NB4 (cell line): ENCODE results near the gene RAMP2.

ENCODE experiments used
- MYC ChIP-seq: IDR thresholded peaks from 2 replicates; pipeline ENCODE4 v1.6.1; 2011; ENCODE audit warnings: low read depth, low read length
- POLR2A ChIP-seq: IDR thresholded peaks from 2 replicates; pipeline ENCODE4 v1.6.1; 2011; ENCODE audit warnings: mild to moderate bottlenecking; ENCODE audit not compliant: insufficient read length; ENCODE audit errors: extremely low read depth
- TF ChIP-seq, protein P1 (sequence below): IDR thresholded peaks from one replicate; pipeline ENCODE4 v1.5.1; 2012; ENCODE audit warnings: low read depth, low read length
- TF ChIP-seq, protein P2 (sequence below): IDR thresholded peaks from 2 replicates; pipeline ENCODE4 v1.6.1; 2011; ENCODE audit warnings: low read depth, low read length

DNA sequence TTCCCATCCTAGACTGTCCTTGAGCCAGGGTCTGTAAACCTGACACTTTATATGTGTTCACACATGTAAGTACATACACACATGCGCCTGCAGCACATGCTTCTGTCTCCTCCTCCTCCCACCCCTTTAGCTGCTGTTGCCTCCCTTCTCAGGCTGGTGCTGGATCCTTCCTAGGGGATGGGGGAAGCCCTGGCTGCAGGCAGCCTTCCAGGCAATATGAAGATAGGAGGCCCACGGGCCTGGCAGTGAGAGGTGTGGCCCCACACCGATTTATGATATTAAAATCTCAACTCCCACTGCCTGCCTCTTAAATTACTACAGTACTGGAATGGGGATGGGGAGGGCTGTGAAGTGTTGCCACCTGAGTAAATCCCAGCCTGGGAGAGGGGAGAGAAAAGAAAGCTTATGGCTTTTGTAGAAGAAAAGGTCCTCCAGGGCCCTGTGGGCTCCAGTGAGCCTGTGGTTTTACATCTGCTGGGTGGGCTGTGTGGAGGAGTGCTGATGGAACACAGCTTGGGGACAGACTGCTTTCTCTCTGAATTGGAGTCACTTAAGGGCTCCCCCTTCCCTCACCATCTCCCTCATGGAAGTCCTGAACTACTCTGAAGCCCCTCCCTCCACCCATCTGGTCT lies 18.4 kb downstream of the RAMP2 start:
- TF ChIP-seq, protein P1, sequence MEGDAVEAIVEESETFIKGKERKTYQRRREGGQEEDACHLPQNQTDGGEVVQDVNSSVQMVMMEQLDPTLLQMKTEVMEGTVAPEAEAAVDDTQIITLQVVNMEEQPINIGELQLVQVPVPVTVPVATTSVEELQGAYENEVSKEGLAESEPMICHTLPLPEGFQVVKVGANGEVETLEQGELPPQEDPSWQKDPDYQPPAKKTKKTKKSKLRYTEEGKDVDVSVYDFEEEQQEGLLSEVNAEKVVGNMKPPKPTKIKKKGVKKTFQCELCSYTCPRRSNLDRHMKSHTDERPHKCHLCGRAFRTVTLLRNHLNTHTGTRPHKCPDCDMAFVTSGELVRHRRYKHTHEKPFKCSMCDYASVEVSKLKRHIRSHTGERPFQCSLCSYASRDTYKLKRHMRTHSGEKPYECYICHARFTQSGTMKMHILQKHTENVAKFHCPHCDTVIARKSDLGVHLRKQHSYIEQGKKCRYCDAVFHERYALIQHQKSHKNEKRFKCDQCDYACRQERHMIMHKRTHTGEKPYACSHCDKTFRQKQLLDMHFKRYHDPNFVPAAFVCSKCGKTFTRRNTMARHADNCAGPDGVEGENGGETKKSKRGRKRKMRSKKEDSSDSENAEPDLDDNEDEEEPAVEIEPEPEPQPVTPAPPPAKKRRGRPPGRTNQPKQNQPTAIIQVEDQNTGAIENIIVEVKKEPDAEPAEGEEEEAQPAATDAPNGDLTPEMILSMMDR = no peak
- TF ChIP-seq POLR2A = no peak
- TF ChIP-seq MYC = no peak
- TF ChIP-seq, protein P2, sequence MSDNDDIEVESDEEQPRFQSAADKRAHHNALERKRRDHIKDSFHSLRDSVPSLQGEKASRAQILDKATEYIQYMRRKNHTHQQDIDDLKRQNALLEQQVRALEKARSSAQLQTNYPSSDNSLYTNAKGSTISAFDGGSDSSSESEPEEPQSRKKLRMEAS = no peak
